Activated T-helper 2 cell treated with anti-CD3 and anti-CD28 coated beads, Interferon-gamma antibody, Interleukin-2, Interleukin-4, amounts not matched to agents 10 μg/mL and 5 μg/mL and 100 μg/mL, durations not matched to agents 14 hours and 24 hours and 36 hours (primary cell): ENCODE data around the gene SPATA3. TPM values are rescaled to one million over a fixed set of nuclear protein-coding genes. Genes with fewer than 3 reads are reported as not detected.

Source experiments
- DNase-seq: peaks from one replicate; pipeline ENCODE4 v3.0.0; 2021; ENCODE audit warnings: low spot score
- H3K27ac Mint-ChIP-seq: one replicate; pipeline ENCODE4 v1.8.0; 2021; ENCODE audit warnings: mixed read lengths
- H3K27me3 Mint-ChIP-seq: one replicate; pipeline ENCODE4 v1.8.0; 2021; ENCODE audit warnings: low read depth, mixed read lengths
- H3K36me3 Mint-ChIP-seq: one replicate; pipeline ENCODE4 v1.8.0; 2021; ENCODE audit warnings: low read depth, mixed read lengths
- H3K4me1 Mint-ChIP-seq: one replicate; pipeline ENCODE4 v1.8.0; 2021; ENCODE audit warnings: low read depth, mixed read lengths
- H3K4me3 Mint-ChIP-seq: one replicate; pipeline ENCODE4 v1.8.0; 2021; ENCODE audit warnings: low read depth, mild to moderate bottlenecking, moderate library complexity, mixed read lengths
- H3K9me3 Mint-ChIP-seq: one replicate; pipeline ENCODE4 v1.8.0; 2021; ENCODE audit warnings: mixed read lengths
- intact Hi-C: fragments of 100-400 bp; cut with micrococcal nuclease; formaldehyde crosslinking; loops from one replicate; pipeline ENCODE4 v1.15.1; 2023
- total RNA-seq: library from RNA; stranded (reverse); gene quantifications from 2 replicates; pipeline ENCODE4 v1.2.3, GENCODE V29; 2022

Gene SPATA3
- total RNA-seq, 1 donor from 2014 or later = not detected

DNA sequence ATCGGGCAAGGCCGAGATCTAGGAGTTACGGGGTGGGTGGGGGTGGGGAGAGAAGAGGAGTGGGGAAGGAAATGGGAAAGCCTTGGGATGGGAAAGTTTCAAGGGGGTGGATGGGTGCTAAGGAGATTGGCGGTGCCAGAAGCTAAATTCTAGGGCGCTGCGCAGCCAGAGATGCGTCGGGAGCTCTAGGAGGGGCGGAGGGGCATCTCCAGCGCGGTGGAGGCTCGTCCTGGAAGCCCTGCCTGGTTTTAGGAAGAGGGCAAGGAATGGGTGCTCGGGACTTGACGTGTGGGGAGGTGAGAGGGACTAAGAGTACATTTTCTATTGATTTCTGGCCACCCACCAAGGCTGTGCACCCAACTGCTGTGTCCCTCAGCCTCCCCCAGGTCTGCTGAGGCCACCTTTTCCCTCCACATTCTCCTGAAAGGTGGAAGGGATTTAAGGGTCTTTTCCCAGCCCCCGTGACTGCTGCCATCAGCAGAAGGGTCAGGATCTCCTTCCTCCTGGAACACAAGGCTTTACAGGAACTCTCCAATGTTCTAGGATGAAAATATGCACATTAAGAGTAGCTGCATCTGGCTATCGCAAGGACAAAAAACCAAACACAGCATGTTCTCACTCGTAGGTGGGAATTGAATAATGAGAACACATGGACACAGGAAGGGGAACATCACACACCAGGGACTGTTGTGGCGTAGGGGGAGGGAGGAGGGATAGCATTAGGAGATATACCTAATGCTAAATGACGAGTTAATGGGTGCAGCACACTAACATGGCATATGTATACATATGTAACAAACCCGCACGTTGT is 42.8 kb downstream of the SPATA3 start:
- intact Hi-C loops = no loop called here
- H3K4me3 Mint-ChIP-seq = peak overlapping the region; percentile 61
- DNase-seq = no peak
- no peak overlapping the region for H3K27ac Mint-ChIP-seq
- H3K4me1 Mint-ChIP-seq = no peaks in the 10 kb centered on the region
- no peaks in the 10 kb centered on the region for H3K36me3 Mint-ChIP-seq
- peaks cover 75% of the 10 kb centered on the region for H3K27me3 Mint-ChIP-seq
- H3K9me3 Mint-ChIP-seq = no peaks in the 10 kb centered on the region

DNA sequence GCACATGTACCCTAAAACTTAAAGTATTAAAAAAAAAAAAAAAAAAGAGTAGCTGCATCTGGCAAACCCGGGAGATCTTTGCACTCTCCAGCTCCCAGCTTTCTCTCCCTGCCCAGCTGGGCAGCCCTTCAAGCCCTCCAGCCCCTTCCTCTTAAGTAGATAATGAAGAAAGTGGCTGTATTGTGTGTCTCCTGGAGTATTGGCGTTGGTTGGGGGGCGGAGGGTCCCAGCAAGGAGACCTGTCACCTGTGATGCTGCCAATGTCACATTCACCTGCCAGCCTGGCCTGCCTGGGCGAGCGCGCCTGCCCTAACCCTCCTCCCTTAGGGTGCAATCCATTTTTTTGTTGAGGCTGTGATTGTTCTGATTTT is 43.4 kb downstream of the SPATA3 start:
- no peak overlapping the region for H3K4me3 Mint-ChIP-seq
- intact Hi-C loops = no loop called here
- no peaks in the 10 kb centered on the region for H3K36me3 Mint-ChIP-seq
- no peak for DNase-seq
- H3K4me1 Mint-ChIP-seq = no peaks in the 10 kb centered on the region
- H3K9me3 Mint-ChIP-seq = no peaks in the 10 kb centered on the region
- peaks cover 72% of the 10 kb centered on the region for H3K27me3 Mint-ChIP-seq
- H3K27ac Mint-ChIP-seq = no peak overlapping the region

DNA sequence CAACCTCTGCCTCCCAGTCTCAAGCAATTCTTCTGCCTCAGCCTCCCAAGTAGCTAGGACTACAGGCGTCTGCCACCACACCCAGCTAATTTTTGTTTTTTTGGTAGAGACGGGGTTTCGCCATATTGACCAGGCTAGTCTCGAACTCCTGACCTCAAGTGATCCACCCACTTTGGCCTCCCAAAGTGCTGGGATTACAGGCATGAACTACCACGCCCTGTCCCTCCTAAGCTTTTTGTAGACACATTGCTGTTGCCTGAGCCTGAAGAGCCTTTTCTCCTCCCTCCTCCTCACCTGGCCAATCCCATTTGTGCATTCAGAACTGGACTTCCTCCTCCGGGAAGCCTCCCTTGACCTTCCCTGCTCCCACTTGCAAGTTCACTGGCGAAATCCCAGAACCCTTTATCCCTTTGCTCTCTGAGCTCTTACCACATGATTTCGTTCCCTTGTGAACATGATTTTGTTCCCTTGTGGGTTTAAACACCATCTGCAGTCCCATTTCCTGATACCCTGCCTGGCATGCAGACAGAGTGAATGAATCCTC is 44.0 kb downstream of the SPATA3 start:
- H3K4me1 Mint-ChIP-seq = no peaks in the 10 kb centered on the region
- peaks cover 68% of the 10 kb centered on the region for H3K27me3 Mint-ChIP-seq
- H3K9me3 Mint-ChIP-seq = no peaks in the 10 kb centered on the region
- H3K4me3 Mint-ChIP-seq = no peak overlapping the region
- H3K36me3 Mint-ChIP-seq = no peaks in the 10 kb centered on the region
- intact Hi-C loops = no loop called here
- H3K27ac Mint-ChIP-seq = no peak overlapping the region
- DNase-seq = no peak

DNA sequence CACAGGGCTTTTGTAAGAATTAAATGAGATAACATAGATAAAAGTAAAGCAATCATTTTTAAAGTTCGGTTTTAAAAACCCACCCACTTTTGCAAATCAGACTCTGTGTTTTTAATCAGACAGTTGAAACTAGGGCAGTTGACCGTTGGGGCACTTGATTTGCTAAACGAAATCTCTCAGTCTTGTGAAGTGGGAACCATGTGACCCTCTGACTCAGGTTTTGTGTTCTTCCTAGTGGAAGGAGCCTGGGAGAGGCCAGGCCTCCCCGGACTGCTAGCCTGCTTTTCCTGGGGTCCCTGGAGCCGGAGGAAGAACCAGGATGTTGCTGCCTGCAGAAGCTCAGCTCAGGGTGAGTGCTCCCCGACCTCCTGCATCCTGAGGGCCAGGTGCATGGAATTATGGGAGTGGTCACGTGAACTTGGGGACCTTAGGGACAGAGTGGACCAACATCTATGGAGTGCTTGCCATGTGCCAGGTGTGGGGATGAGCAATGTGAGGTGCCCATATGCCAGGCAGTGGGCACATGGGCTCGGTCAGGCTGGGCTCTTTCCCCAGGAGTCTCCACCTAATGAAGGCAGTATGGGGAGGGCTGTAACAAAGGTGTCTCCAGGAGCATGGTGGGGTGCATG is 45.3 kb downstream of the SPATA3 start:
- no peaks in the 10 kb centered on the region for H3K36me3 Mint-ChIP-seq
- DNase-seq = no peak
- H3K27ac Mint-ChIP-seq = no peak overlapping the region
- H3K27me3 Mint-ChIP-seq = peaks cover 58% of the 10 kb centered on the region
- H3K4me1 Mint-ChIP-seq = no peaks in the 10 kb centered on the region
- H3K4me3 Mint-ChIP-seq = no peak overlapping the region
- H3K9me3 Mint-ChIP-seq = no peaks in the 10 kb centered on the region
- intact Hi-C loops = no loop called here

DNA sequence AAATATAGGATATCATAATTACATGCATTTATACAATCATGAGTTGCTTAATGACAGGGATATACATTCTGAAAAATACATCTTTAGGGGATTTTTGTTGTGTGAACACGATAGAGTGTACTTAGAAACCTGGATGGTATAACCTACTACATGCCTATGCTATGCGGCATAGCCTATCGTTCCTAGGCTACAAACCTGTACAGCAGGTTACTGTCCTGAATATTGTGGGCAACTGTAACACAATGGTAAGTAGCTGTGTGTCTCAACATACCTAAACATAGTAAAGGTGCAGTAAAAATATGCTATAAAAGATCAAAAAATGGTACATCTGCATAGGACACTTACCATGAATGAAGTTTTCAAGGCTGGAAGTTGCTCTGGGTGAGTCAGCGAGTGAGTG is 47.9 kb downstream of the SPATA3 start:
- Mint-ChIP-seq H3K4me3 (no peak overlapping the region), H3K36me3 (no peaks in the 10 kb centered on the region), H3K27me3 (peaks cover 43% of the 10 kb centered on the region), H3K4me1 (no peaks in the 10 kb centered on the region), H3K27ac (no peak overlapping the region), H3K9me3 (no peaks in the 10 kb centered on the region)
- DNase-seq = no peak
- intact Hi-C loops = no loop called here

DNA sequence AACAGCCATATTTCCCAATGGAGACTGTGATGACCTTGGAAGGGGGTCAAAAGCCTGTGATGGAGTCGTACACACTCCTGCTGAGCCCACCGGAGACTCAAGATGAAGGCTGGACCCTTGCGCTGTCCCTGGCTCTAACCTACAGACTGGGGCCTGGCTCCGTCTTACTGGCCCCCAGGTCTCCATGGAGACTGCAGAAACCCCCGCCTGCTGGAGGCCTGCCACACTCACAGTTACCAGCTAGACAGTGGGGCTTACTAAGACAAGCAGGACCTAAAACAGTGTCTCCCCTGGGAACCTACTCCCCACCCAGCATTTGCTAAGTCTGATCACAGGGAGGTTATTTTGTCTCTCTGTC is 51.0 kb downstream of the SPATA3 start:
- Mint-ChIP-seq H3K36me3 (no peaks in the 10 kb centered on the region), H3K9me3 (no peaks in the 10 kb centered on the region), H3K4me1 (no peaks in the 10 kb centered on the region), H3K27ac (no peak overlapping the region), H3K27me3 (peaks cover 27% of the 10 kb centered on the region), H3K4me3 (no peak overlapping the region)
- DNase-seq = no peak
- intact Hi-C loops = no loop called here

DNA sequence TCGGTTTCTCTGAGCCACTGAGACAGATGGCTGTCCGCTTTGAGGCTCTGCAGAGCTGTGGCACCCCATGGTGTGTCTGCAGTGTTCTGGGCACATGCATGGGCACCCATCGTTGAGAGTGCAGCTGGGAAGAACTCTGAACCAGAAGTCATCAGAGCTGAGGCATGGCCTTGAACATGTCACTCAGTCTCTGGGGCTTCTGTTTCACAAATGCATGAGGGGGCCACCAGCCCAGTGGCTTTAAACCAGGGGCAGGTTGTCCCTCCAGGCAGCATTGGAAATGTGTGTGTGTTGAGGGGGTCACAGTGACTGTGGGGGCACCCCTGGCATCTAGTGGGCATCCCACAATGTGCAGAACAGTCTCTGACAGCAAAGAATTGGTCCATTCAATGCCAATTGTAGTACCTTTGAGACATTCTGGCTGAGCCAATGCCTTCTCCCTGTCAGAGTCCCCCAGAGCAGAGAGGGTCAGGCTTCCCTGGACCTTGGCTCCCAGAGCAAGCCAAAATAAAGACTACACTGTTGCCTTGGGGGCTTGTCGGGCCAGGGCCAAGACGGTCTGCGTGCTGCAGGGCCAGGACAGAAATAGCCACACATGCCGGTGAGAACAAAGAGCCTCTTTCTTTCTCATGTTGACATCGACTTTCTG is 51.5 kb downstream of the SPATA3 start:
- H3K9me3 Mint-ChIP-seq = no peaks in the 10 kb centered on the region
- H3K36me3 Mint-ChIP-seq = no peaks in the 10 kb centered on the region
- no peaks in the 10 kb centered on the region for H3K4me1 Mint-ChIP-seq
- no peak overlapping the region for H3K4me3 Mint-ChIP-seq
- peaks cover 24% of the 10 kb centered on the region for H3K27me3 Mint-ChIP-seq
- intact Hi-C loops = no loop called here
- DNase-seq = no peak
- H3K27ac Mint-ChIP-seq = no peak overlapping the region

DNA sequence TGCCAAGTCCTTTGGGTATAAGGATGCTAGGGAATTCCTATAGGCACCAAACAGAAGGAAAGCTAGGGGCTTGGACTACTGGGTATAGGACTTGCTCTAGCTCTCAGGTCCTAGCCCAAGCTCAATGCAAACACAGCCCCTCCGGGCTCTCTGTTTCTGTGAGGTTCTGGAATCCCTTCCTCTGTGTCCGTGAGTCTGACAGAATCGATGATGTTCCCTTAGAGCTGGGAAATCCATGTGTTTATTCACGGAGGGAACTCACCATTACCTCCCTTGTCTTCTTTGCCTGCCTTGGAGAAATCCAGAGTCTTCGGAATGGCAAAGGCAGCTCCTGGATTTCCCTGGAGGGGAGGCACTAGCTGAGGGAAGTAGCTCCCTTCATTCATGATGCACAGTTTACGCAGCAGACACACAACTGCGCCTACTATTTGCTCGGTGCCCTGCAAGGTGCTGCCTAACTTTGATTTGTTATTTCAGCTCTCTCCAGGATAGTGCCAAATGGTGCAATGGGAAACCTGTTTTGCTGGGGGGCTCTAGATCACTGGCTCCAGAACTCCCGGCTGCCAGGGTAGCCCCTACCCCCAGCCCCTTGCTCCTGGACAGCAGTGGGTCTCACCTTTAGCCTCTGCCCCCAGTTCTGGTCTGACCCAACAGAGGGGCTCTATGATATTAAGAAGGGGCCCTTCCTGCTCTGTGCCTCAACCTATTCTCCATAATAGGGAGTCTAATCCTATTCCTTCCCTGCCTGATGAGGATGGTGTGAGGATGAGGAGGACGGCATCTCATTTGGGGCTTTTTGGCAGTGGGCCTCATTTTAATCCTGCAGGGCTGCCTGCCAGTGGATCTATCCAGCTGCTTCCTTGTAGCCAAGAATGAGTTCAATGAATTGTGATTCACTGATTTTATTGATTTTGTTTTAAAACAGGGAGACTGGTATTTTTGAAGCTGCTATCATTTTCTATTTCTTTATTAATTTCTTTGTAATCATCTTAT is 52.3 kb downstream of the SPATA3 start:
- intact Hi-C loops = no loop called here
- H3K4me3 Mint-ChIP-seq = no peak overlapping the region

DNA sequence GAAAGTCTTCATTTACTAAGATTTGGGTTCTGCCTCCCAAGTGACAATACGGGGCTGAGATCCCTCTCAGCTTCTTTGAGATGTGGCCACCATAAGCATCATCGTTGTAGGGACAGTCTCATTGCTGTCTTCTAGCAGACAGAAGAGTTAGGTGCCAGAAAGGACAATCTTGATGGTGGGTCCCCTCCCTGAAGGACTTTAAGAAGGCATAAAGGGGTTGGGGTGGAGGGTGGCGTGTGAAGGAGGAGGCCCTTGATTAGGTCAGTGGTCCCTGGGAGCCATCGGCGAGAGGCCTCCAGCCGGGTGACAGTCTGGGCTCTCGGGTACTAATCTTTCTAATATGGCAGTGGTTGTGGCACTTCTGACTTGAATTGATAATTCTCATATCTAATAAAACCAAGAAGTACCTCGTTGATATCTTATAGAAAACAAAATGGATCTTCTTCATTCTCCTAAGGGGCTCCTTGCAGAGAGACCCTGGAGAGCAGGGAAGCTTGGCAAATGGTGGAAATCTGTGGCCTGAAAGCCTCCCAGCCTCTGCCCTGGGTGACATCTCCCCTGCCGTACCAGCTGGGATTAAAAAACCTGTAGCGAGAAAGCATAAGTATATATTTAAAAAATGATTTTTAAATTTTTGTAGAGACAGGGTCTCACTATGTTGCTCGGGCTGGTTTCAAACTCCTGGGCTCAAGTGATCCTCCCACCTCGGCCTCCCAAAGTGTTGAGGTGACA is 53.5 kb downstream of the SPATA3 start:
- no peak for DNase-seq
- intact Hi-C loops = loop anchor here (5.0 to 10.0 kb wide), 2 partner anchors 202 to 565 kb away; no protein-coding TSS in a partner anchor
- no peaks in the 10 kb centered on the region for H3K36me3 Mint-ChIP-seq

More for the DNA sequence above, 52.3 kb downstream of the SPATA3 start:
- H3K27ac Mint-ChIP-seq = no peak overlapping the region
- H3K4me1 Mint-ChIP-seq = peaks cover 3% of the 10 kb centered on the region
- DNase-seq = no peak
- H3K27me3 Mint-ChIP-seq = peaks cover 21% of the 10 kb centered on the region
- H3K36me3 Mint-ChIP-seq = no peaks in the 10 kb centered on the region
- H3K9me3 Mint-ChIP-seq = no peaks in the 10 kb centered on the region

DNA sequence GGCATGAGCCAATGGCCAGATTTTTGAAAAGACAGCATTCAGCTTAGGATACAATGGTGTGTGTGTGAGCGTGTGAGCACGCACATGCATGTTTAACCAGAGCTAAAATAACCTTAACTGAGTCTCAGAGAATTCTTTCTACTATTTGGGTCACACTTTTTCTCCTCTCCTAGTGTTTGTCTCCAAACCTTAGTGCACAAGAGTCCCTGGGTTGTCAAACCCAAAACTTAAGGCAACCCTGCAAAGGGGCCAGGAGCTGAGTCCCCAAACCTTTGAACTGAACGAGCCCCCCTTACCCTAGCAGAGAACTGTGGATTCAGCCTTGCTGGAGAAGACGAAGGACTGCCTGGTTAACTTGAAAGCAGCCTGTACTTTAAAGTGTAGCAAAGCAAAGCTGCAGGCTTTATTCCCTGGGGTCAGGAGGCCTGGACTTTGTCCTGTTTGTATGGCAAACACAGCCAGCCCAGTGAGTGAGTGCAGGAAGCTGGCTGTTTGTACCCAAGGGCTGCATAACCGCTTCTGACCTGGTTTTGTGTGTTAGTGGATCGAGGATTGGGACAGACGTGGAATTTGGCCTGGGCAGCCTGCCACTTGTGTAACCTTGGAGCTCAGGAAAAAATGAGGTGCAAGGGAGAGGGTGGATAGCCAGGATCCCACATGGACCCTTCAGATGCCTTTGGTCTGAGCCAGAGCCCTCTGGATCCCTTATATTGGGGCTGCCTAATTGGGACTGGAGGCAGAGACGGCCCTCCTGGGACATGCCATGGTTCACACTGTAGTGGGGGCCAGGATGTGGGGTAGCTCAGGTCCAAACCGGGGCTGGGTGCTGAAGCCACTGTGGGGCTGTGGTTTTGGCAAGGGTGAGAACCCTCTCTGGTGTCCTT is 54.3 kb downstream of the SPATA3 start:
- Mint-ChIP-seq H3K4me1 (peaks cover 15% of the 10 kb centered on the region), H3K27me3 (peaks cover 16% of the 10 kb centered on the region), H3K9me3 (no peaks in the 10 kb centered on the region), H3K4me3 (no peak overlapping the region), H3K27ac (no peak overlapping the region), H3K36me3 (no peaks in the 10 kb centered on the region)
- intact Hi-C loops = loop anchor here (5.0 to 10.0 kb wide), 2 partner anchors 203 to 565 kb away; no protein-coding TSS in a partner anchor
- DNase-seq = no peak

More for the DNA sequence above, 53.5 kb downstream of the SPATA3 start:
- H3K27ac Mint-ChIP-seq = no peak overlapping the region
- H3K9me3 Mint-ChIP-seq = no peaks in the 10 kb centered on the region
- H3K4me3 Mint-ChIP-seq = no peak overlapping the region
- H3K27me3 Mint-ChIP-seq = peaks cover 16% of the 10 kb centered on the region
- H3K4me1 Mint-ChIP-seq = peaks cover 15% of the 10 kb centered on the region

DNA sequence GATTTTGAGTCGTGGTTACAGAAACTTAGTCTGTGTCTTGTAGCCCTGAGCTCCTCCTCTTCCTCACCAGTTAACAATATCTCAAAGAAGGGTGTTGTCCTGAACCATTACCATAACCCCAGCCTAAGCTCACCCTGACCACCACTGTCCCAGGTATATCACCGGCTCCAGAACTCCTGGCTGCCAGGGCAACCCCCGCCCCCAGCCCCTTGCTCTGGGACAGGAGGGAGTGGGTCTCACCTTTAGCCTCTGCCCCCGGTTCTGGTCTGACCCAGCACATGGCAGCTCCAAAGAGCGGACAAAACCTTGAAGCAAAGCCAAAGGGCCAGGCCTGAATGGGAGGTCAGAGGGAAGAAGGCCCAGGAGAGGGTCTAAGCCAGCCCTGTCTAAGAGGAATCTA is 55.2 kb downstream of the SPATA3 start:
- H3K4me3 Mint-ChIP-seq = no peak overlapping the region
- peaks cover 18% of the 10 kb centered on the region for H3K4me1 Mint-ChIP-seq

More for the DNA sequence above, 55.2 kb downstream of the SPATA3 start:
- Mint-ChIP-seq H3K36me3 (no peaks in the 10 kb centered on the region), H3K9me3 (no peaks in the 10 kb centered on the region), H3K27me3 (peaks cover 16% of the 10 kb centered on the region), H3K27ac (no peak overlapping the region)
- no peak for DNase-seq
- intact Hi-C loops = loop anchor here (5.0 to 10.0 kb wide), 2 partner anchors 204 to 564 kb away; no protein-coding TSS in a partner anchor
